ENCODE results near the gene CAVIN2.

DNA sequence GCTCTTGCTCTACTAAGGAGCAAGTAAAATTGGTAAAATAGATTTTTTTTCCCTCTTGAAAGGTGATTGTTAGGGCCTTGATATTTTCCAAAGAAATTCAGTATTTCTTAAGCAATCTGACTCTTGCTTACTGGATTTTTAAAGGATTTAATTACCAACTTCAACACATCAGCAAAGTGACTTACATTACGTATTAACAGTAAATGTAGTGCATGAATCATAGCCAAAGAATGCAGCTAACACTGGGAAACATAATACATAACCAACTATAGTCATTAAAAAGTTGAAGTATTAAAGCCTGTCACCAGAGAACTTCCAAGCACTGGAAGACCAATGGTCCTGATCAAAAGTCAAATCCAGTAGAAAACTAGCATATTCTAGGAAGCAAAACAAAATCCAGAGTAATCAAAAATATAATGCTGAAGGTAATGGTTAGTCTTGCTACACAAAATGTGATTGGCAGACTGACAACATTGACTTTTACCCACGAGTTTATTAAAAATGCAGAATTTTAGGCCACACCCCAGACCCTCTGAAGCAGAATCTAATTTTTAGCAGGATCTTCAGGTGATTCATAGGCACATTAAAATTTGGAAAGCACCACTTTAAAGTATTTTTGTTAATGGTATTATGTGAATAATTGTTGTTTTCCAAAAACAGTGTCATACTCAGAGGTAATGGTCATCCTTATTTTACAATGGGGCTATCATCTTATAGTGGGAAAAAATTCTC lies 31.8 kb upstream of the CAVIN2 start:
- TF ChIP-seq, protein P1, sequence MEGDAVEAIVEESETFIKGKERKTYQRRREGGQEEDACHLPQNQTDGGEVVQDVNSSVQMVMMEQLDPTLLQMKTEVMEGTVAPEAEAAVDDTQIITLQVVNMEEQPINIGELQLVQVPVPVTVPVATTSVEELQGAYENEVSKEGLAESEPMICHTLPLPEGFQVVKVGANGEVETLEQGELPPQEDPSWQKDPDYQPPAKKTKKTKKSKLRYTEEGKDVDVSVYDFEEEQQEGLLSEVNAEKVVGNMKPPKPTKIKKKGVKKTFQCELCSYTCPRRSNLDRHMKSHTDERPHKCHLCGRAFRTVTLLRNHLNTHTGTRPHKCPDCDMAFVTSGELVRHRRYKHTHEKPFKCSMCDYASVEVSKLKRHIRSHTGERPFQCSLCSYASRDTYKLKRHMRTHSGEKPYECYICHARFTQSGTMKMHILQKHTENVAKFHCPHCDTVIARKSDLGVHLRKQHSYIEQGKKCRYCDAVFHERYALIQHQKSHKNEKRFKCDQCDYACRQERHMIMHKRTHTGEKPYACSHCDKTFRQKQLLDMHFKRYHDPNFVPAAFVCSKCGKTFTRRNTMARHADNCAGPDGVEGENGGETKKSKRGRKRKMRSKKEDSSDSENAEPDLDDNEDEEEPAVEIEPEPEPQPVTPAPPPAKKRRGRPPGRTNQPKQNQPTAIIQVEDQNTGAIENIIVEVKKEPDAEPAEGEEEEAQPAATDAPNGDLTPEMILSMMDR (conservative IDR thresholded peaks at IDR 0.05; ENCODE audit: low read depth, low read length), result no peak
- no peak for TF ChIP-seq EZH2 (IDR thresholded peaks at IDR 0.05; ENCODE audit: low read length, unreplicated experiment)
